Activated CD4-positive, alpha-beta T cell treated with anti-CD3 and anti-CD28 coated beads for 24 hours (primary cell): ENCODE measurements around the gene GDPD4.

Experiments used
- DNase-seq, 2 donors: peaks; one replicate each; pipeline ENCODE4 v3.0.0-alpha.2; 2020; ENCODE audit warnings: low read depth in 2 of 2

GDPD4 gene

DNA sequence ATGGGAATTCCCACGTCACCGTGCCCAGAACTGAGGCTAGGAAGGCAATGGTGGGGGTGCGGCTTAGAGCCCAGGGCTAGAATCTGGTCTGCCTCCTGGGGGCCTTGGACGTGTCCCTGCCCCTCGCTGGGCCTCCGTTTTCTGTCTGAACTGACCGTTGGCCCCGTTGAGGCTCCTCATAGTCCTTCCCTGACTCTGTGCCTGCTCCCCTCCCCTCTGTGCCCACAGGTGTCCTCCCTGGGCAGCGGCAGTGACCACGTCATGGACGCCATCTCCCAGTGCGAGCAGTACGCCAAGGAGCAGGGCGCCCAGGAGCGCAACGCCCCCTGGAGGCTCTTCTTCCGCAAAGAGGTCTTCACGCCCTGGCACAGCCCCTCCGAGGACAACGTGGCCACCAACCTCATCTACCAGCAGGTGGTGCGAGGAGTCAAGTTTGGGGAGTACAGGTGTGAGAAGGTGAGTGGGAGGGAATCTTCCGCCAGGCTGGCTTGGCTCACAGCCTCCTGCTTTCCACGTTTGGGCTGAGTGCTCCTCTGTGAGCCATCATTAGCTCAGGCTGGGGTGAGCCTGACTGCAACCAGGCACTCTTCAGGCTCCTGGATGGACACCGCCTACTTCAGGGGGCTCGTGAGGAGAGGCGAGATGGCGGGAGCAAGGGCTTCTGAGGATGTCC, 109.5 kb downstream of the GDPD4 start:
- DNase-seq = peak; percentile 25 to 50

DNA sequence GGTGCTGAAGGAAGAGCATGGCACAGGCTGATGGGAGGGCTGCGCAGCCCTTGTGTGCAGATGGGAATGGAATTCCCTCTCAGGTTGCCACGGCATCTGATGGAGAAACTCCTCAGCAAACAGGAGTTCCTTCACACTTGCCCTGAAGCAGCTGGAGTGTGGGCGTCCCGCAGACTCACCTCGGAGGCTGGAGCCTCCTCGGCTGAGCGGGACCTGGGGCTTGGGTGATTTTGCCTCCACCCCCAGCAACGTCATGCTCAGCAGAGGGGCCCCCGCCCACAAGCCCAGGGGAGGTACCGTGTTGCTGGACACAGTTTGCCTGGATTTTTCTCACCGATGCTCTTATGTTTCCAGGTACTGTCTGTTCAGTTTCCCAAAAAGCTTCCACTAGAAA, 110.1 kb downstream of the GDPD4 start:
- no peak for DNase-seq

DNA sequence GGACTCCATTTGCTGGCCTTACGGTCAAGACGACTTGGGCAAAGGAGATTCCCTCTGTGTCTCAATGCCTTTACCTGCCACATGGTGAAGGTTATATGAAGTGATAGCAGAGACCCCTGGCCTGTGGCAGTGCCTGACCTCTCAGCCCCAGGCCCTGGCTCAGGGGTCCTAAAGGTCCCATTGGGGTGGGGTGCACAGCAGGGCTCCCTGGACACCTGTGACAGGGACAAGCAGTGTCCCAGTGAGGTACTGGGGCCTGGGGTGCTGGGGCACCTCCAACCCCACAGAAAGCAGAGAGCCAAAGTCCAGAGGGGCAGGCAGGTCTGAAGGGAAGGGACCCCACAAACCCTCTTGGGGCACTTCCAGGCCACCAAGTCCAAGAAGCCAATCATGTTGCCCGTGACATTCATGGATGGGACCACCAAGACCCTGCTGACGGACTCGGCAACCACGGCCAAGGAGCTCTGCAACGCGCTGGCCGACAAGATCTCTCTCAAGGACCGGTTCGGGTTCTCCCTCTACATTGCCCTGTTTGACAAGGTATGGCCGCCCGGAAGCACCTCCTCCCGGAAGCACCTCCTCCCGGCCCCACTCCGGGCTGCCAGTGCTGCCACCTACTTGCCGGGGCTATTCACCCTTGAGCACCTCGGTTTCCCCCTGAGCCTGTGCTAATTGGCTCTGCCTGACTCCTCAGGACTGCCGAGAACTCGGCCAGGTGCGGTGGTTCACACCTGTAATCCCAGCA, 111.0 kb downstream of the GDPD4 start:
- no peak for DNase-seq

DNA sequence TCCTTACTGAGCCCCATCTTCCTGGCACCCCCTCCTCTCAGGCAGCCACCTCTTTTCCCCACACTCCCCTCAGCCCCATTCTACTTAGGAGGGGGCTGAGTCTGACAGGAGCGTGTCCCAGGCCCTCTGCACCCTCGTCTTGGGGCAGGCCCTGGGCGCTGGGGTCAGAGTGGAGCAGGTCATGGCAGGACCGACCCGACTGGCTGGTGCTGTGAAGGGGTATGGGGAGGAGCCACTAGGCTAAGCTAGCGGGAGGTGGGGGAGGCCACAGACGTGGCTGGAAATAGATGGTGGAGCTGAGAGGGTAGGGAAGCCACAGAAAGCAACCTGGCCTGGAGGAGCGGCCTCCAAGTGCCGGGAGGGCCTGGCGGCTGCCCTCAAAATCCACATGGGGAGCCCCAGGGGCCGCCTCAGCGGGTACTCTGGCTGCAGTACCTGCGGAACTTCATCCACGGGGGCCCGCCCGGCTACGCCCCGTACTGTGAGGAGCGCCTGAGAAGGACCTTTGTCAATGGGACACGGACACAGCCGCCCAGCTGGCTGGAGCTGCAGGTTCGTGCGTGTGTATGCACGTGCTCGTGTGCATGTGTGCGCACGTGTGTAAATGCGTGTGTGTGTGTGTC, 111.8 kb downstream of the GDPD4 start:
- no peak for DNase-seq

DNA sequence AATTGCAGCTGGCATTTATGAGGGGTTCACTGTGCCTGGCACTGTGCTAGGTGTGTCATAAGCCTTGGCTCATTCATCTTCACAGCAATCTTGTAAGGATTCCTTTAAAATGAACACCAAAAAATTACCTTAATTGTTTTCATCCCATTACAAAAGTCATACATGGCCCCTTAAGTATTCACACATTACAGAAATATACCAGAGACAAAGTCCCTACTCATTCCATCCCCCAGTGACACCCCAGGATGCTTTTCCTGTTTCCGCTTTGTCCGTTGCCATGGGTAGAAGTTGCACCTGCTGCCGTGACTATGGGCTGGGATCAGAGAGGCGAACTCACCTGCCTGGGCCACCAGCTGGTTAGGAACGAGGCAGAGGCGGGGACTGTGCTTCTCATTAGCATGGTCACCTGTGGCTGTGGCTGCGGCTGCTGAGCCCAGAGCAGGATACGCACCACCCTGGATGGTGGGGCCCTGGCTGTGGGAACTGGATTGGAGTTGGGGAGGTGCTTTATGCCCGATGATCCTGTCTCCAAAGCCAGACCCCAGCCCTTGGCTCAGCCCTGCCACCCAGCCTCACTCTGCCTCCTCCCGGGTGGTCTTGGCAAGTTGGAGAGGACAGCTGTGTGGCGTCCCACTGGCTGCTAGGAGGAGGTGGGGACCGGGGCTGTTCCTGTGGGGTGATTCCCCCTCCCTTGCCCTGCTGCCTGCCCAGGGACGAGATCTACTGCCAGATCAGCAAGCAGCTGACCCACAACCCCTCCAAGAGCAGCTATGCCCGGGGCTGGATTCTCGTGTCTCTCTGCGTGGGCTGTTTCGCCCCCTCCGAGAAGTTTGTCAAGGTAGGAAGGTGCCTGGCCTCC, 112.6 kb downstream of the GDPD4 start:
- no peak for DNase-seq

DNA sequence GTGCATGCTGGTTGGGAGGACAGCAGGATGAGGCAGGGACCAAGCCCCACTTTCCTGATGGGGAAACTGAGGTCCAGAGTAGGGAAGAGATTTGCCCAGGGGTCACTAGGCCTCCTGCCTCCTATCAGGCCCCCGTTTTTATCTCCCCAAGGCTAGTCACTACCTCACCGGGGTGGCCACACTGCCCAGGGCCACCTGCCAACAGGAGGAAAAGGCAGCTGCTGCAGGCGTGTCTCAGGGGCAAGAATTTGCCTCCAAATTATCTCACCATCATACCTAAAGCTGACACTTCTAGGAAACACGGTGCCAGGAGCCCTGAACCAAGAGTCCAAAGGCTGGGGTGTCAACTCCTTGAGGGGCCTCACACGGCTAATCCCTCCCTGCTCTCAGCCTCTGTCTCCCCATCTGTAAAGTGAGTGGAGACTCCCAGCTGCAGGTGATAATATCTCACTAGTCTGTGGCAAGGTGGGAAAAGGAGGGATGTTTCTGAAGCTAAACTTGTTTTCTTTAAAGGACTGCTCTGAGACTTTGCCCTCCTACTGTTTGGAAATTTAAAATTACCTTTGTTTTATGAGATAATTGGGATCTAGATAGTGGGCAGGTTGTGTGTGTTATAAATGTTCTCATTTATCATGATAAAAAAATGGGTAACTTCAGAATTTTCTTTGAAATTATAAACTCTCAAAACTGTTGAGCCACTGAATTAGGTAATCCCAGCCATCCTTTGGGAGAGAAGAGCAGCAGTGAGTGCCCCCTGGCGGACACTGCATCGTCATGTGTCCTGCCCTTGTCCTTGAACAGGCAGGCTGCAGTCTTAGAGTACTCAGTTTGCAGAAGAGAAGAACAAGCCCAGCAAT, 113.5 kb downstream of the GDPD4 start:
- peak; percentile 41 to 67 for DNase-seq

DNA sequence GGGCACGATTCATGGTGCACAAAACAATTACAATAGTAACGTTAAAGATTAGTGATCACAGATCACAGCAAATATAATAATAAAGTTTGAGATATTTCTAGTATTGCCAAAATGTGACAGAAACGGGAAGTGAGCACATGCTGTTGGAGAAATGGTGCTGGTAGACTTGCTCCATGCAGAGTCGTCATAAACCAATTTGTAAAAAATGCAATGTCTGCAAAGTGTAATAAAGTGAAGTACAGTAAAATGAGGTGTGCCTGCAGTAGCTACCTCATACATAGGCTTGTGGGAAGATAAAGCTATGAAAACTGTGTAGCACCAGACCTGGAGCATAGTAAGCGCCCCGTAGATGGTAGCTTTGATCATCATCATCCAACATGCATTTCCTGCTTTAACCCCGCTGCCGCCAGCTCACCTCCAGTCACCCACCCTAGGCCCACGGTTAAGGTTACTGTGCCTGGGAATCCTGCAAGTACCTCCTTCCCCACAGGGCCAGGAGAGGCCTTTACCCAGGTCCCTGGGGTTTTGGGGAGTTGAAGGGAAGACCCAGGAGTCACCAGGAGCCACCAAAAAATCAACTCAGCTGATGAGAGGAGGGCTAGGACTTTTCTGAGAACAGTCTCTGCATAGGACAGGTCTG, 114.3 kb downstream of the GDPD4 start:
- no peak for DNase-seq

DNA sequence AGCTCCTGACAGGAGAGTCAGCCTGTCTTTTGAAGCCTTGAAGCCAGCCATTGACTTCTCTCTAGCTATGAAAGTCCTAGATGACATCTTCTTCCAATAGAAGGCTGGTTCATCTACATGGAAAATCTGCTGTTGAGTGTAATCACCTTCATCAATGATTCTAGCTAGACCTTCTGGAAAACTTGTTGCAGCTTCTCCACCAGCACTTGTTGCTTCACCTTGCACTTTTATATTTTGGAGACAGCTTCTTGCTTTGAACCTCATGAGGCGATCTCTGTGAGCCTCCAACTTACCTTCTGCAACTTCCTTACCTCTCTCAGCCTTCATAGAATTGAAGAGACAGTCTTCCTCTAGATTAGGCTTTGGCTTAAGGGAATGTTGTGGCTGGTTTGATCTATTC, 115.2 kb downstream of the GDPD4 start:
- DNase-seq = no peak

DNA sequence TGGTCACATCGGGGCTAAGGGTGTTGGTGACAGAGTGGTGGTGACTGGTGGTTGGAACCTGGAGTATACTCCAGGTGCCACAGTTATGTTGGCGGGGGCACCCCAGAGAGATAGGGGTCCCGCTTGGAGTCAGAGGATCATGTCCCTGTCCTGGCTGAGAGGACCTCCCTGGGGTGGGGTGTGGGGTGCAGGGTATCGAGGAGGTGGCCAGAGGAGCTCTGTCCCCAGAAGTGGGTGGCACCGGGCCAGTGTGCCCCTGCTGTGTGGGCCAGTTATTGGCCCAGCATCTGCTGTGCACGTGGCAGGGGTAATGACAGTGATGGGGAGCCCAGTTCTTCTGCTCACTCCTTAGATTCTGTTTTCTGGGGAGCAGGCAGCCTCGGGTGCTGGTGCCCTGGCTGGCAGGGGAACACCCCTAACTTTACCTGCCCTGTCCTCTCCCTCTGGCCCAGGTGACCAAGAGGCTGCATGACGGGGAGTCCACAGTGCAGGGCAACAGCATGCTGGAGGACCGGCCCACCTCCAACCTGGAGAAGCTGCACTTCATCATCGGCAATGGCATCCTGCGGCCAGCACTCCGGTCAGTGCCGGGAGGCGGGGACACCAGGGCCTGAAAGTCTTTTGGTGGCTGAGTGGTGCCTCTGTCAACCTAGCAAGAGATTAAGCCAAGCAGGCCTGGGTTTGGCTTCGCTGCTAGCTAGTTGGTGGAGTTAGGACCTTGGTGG, 117.2 kb downstream of the GDPD4 start:
- no peak for DNase-seq

DNA sequence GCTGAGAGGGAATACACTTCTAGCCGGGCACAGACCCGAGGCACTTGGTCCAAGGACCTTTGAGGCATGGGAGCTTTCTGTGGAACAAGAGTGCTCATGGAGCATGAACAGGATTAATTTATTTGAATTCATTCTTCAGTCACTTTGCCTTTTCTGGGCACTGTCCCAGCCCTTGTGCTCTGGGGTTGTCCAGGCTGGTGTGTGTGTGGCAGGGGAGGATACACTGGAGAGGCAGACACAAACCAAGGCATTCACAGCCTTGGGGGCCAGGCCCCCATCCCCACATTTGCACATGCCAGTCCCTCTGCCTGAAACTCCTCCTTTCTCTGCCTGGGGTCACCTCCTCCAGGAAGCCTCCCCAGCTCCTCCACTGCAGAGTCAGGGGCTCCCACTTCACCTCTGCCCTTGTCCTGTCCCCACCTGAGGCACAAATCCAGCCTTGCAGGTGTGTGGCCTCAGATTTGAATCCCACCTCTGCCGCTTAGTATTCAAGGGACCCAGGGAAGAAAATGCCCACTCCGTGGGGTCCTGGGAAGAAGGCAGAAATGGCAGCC, 118.0 kb downstream of the GDPD4 start:
- DNase-seq = no peak

DNA sequence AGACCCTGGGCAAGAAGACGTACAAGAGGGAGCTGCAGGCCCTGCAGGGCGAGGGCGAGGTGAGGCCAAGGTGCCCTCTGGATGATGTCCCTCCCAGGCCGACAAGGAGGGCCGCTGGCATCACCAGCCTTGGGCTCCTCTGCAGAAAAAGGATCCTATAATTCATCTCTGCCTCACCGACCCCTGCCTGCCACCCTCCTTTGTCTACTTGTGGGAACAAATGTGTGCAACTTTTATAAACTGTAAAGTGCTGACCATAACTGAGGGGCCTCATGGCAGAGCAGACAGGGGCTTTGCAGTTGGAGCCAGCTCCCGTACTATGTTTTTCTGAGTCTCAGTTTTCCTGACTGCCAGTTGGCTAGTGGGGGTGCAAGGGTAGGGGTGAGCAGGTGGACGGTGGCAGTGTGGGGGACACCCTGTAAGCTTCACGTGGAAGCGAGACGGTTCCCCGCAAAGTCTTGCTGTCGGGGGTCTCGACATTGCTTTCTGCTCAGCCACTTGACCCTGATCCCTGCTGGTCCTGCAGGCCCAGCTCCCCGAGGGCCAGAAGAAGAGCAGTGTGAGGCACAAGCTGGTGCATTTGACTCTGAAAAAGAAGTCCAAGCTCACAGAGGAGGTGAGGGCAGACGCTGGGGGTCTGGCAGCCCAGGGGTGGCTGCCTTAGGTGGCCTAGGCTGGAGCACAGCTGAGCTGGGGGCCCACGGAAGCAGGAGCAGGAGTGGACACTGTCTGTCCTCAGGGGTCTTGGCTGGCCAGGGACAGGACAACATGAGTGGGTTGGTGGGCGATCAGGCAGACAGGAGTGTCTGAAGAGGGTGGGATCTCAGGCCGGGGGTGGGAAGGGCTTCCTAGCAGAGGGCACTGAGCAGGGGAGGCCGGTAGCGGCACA, 118.7 kb downstream of the GDPD4 start:
- no peak for DNase-seq

DNA sequence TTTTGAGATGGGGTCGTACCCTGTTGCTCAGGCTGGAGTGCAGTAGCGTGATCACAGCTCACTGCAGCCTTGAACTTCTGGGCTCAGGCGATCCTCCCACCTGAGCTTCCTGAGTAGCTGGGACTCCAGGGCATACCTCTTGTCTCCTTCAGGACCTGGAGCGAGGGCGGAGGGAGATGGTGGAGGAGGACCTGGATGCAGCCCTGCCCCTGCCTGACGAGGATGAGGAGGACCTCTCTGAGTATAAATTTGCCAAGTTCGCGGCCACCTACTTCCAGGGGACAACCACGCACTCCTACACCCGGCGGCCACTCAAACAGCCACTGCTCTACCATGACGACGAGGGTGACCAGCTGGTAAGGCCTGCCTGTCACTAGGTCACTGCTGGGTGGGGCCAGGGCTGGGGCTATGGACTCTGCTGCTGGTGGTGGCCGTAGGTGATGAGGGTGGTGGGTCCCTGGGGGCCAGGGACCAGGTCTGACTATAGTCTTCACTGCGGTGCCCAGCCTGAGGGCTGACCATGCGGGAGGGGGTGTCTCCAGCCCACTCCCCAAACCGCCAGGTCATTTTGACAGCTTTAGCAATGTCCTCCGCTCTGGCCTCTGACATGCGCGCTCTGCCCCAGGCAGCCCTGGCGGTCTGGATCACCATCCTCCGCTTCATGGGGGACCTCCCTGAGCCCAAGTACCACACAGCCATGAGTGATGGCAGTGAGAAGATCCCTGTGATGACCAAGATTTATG, 119.5 kb downstream of the GDPD4 start:
- DNase-seq = no peak

DNA sequence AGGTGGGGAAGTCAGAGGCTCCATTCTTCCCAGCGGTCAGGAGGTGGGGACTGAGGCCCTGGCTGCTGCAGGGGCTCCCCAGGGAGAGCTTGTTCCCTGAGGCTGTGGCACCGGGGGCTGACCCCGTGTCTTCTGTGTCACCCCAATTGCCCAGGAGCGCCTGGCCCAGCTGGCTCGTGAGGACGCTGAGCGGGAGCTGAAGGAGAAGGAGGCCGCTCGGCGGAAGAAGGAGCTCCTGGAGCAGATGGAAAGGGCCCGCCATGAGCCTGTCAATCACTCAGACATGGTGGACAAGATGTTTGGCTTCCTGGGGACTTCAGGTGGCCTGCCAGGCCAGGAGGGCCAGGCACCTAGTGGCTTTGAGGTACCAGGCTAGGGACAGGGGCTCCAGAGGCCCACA, 120.3 kb downstream of the GDPD4 start:
- DNase-seq = no peak

DNA sequence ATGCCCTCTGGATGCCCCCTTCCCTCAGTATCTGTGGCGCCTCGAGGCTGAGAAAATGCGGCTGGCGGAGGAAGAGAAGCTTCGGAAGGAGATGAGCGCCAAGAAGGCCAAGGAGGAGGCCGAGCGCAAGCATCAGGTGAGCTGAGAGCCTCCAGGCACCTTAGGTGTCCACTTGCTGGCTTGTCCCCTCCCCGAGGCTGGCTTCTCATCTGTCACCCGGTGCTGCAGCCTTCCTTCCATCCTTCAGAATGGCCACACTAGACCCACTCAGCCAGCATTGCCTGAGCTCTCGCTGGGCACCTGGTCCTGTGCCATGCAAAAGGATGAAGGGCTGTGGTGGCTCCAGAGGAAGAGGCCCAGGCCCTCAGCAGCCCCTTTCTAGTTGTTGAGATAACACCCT, 121.1 kb downstream of the GDPD4 start:
- DNase-seq = no peak

DNA sequence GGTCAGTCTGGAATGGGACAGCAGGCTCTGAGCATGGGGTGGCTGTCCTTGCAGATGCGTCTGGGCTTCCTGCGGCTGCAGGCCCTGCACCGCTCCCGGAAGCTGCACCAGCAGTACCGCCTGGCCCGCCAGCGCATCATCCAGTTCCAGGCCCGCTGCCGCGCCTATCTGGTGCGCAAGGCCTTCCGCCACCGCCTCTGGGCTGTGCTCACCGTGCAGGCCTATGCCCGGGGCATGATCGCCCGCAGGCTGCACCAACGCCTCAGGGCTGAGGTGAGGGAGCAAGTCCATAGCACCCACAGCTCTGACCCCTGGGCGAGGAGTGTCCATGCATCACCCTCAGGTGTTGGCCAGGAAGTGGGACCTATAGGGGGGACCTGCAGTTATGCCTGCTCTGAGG, 121.8 kb downstream of the GDPD4 start:
- no peak for DNase-seq

DNA sequence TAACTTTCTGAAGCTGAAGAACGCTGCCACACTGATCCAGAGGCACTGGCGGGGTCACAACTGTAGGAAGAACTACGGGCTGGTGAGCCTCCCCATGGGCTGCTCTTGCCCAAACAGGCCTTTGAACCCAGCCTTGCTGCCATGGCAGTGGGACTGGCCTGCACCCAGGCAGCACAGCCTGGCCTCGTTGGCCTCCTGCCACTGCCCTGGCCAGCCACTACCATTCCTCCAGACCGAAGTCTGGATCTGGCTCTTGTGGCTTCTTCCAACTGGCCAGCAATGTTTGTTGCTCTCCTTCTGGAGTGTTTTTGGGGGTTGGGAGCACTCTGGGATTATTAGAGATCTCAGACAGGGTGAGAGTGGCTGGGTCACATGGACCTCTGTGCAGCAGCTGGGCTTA, 122.4 kb downstream of the GDPD4 start:
- DNase-seq = no peak

DNA sequence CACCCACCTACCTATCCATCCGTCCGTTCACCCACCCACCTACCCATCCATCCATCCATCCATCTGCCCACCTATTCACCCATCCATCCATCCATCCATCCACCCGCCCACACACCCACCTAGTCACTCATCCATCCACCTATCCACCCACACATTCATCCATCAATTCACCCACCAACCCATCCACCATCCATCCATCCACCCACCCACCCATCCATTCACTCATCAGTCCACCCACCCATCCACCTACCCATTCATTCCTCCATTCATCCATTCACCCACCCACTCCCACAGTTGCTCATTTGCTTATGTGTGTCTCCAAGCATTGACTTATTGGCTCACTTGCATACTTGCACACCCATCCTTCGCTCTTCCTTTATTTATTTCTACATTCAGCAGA, 123.3 kb downstream of the GDPD4 start:
- DNase-seq = no peak

DNA sequence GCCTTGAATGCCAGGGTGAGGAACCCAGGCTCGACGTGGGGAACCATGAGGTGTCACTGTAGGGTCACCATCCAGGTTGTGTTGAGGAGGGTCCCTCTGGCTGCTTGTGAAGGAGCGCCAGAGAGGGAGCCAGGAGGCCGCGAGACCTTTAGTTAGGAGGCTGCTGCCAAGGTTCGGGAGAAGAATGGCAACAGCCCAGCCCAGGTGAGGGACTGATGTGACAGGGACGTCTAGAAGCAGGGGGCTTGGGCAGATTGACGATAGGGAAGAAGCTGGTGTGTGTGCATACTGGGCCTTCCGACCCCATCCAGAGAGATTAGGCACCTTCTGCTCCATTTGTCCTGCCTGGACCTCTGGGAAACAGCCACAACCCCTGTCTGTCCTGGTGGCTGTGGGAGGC, 124.5 kb downstream of the GDPD4 start:
- no peak for DNase-seq
